Thymus (tissue), 11 donors: Measurements from ENCODE around the gene ZFX. TPM values are rescaled to one million over a fixed set of nuclear protein-coding genes. Genes with fewer than 3 reads are reported as not detected.

Source experiments
- DNase-seq, 9 donors: peaks; one replicate each; pipeline ENCODE4 v3.0.0-alpha.2; 2013; ENCODE audit warnings: low spot score in 9 of 9, low read depth in 6 of 9, missing footprints in 1 of 9
- H3K27ac ChIP-seq, 2 donors: one replicate each; pipeline ENCODE4 v1.5.1; 2013; ENCODE audit warnings: control low read depth in 1 of 2, low read depth in 1 of 2, low read length in 1 of 2, mild to moderate bottlenecking in 1 of 2, moderate library complexity in 1 of 2
- H3K27me3 ChIP-seq, 2 donors: one replicate each; pipeline ENCODE4 v1.5.1; 2013; ENCODE audit warnings: low read length in 1 of 2; ENCODE audit not compliant: control insufficient read depth in 2 of 2, insufficient read depth in 1 of 2
- H3K36me3 ChIP-seq, 2 donors: one replicate each; pipeline ENCODE4 v1.5.1; 2013; ENCODE audit warnings: low read length in 1 of 2, mild to moderate bottlenecking in 1 of 2, moderate library complexity in 1 of 2; ENCODE audit not compliant: control insufficient read depth in 2 of 2, insufficient read depth in 2 of 2
- H3K4me1 ChIP-seq, 2 donors: one replicate each; pipeline ENCODE4 v1.5.1; 2013; ENCODE audit warnings: low read length in 2 of 2; ENCODE audit not compliant: control insufficient read depth in 2 of 2, insufficient read depth in 2 of 2
- H3K4me3 ChIP-seq, 2 donors: one replicate each; pipeline ENCODE4 v1.5.1; 2013; ENCODE audit warnings: low read length in 2 of 2, control low read depth in 1 of 2, mild to moderate bottlenecking in 1 of 2
- H3K9me3 ChIP-seq, 2 donors: one replicate each; pipeline ENCODE4 v1.5.1; 2013; ENCODE audit warnings: low read length in 1 of 2, mild to moderate bottlenecking in 1 of 2; ENCODE audit not compliant: control insufficient read depth in 2 of 2, insufficient read depth in 1 of 2
- WGBS: extraction: QIAGEN DNeasy Blood & Tissue Kit; methylation state at CpG from one replicate; pipeline ENCODE4 v1.1.7; 2013; 5-methylcytosine and 5-hydroxymethylcytosine counted together
- polyA plus RNA-seq: library from polyadenylated mRNA; stranded (reverse); fragments of 200-250 nt; gene quantifications from one replicate; pipeline ENCODE4 v1.2.3, GENCODE V29; 2013
- total RNA-seq: library from RNA; stranded (reverse); fragments of 120-200 nt; gene quantifications from one replicate; pipeline ENCODE4 v1.2.4, GENCODE V29; 2013
- donor health status: healthy.

Gene ZFX
- total and polyA plus RNA-seq, 2 donors, result 9.7 to 40.0 TPM

DNA sequence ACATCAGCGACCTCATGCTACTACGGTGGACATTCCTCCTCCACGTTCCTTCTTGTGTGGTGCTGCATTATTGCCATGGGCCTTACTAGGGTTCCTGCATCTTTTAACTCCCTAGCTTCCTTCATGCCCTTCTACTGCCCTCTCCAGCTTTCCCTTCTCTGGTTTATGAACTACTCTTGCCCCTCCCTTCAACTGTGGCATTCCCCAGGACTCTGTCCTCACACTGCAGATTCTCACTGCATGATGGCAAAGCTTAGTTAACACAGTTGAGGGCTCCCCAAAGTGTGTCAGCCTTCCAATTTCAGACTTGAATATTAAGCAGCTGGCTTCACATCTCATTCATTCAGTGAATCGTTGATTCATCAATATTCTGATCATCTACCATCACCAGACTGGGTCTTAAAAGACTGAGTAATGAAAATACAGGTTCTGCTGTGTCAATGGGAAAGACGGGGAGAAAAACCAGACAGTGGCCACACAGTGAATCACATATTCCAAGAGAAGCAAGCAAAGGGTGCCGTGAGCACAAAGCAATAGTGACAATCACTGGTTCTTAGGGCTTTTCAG is 53.0 kb downstream of the ZFX start:
- Histone ChIP-seq H3K4me3 (no peak overlapping the region), H3K9me3 (no peaks in the 10 kb centered on the region), H3K27me3 (no peaks in the 10 kb centered on the region), H3K4me1 (no peaks in the 10 kb centered on the region), H3K27ac (no peak overlapping the region), H3K36me3 (peaks cover 4 to 7% of the 10 kb centered on the region in 2 donors)
- 98% methylated on average over 6 of the region's 6 CpGs for WGBS
- DNase-seq, result no peak

DNA sequence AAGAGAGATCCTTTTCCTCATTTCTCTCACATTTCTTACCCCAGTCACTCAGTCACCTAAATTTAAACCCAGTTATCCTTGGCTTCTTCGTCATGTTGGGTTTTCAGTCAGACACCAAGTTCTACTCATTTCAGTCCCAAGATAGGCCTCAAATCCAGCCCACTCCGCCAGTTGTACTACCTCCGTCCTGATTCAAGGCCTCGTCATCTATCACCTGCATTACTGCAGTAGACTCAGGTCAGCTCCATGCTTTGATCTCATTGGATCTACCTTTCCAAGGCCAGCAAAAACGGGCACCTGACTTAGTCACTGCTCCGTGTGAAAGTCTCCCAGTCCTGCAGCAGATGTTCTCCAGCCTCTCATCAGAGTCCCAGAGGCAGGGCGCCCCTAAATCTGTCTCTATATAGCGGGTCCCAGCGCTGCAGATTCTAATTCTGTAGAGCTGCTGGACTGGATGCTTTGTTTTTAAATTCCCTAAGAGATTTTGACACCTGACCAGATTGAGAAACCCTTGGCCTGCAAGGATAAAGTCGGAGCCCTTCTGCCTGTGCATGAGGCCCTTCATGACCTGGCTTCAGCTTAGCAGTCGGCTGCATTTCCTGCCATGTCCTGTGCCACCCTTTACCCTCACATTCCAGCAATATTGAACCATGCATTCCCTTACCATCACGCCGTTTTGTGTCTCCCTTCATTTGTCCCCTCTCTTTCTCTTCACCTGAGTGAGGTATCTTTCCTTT is 53.7 kb downstream of the ZFX start:
- DNase-seq, result no peak
- 97% methylated on average over 13 of the region's 13 CpGs for WGBS
- no peaks in the 10 kb centered on the region for H3K9me3 ChIP-seq
- no peaks in the 10 kb centered on the region for H3K4me1 ChIP-seq
- no peaks in the 10 kb centered on the region for H3K27me3 ChIP-seq
- no peak overlapping the region for H3K27ac ChIP-seq
- peaks cover 10 to 11% of the 10 kb centered on the region in 2 donors for H3K36me3 ChIP-seq
- H3K4me3 ChIP-seq, result no peak overlapping the region

GRCh38 chrX:24204331-24204730 is 54.8 kb downstream of the ZFX start:
- no peak for DNase-seq
- Histone ChIP-seq H3K27ac (no peak overlapping the region), H3K27me3 (no peaks in the 10 kb centered on the region), H3K36me3 (peaks cover 11 to 20% of the 10 kb centered on the region in 2 donors), H3K9me3 (no peaks in the 10 kb centered on the region), H3K4me3 (no peak overlapping the region), H3K4me1 (no peaks in the 10 kb centered on the region)
- 97% methylated on average over 5 of the region's 5 CpGs for WGBS

GRCh38 chrX:24204958-24205357 is 55.4 kb downstream of the ZFX start:
- Histone ChIP-seq H3K4me1 (no peaks in the 10 kb centered on the region), H3K36me3 (peaks cover 13 to 26% of the 10 kb centered on the region in 2 donors)

GRCh38 chrX:24207826-24208225 is 58.3 kb downstream of the ZFX start:
- H3K36me3 ChIP-seq, result peaks cover 22 to 48% of the 10 kb centered on the region in 2 donors
- 96% methylated on average over 2 of the region's 2 CpGs for WGBS
- no peak overlapping the region for H3K27ac ChIP-seq
- DNase-seq, result no peak
- H3K4me1 ChIP-seq, result no peaks in the 10 kb centered on the region
- H3K27me3 ChIP-seq, result no peaks in the 10 kb centered on the region
- no peaks in the 10 kb centered on the region for H3K9me3 ChIP-seq
- H3K4me3 ChIP-seq, result no peak overlapping the region

More at GRCh38 chrX:24204958-24205357, 55.4 kb downstream of the ZFX start:
- no peak overlapping the region for H3K4me3 ChIP-seq
- H3K27me3 ChIP-seq, result no peaks in the 10 kb centered on the region
- no peak overlapping the region for H3K27ac ChIP-seq
- DNase-seq, result no peak
- no peaks in the 10 kb centered on the region for H3K9me3 ChIP-seq
- WGBS, result 74% methylated on average over 1 of the region's 1 CpG

DNA sequence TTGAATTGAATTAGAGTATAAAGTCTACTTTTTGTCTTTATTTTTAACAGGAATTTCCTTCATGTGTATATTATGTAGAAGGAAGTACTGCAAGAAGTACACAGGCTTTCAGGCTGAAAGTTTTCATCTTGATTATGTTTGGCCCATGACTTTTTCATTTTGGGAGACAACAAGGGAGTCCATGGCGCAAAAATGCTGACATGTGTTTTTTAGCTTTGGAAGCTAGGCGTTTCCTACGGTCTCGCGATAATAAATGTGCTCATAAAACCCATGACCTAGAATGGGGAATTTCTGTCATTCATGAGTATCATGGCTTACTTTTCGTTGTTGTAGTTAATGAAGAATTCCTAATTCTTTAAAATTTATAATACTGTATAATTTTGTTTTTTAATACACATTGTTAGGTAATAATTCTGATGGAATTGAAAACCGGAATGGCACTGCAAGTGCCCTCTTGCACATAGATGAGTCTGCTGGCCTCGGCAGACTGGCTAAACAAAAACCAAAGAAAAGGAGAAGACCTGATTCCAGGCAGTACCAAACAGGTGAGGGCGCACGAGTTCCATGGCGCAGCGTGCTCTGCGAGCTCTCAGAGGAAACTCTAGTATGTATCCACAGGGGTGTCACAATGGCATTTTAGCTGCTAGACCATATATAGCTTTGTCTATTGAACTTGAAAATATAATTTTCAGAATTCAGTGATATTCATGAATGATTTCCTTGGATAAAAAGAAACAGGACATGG is 59.1 kb downstream of the ZFX start:
- Histone ChIP-seq H3K9me3 (no peaks in the 10 kb centered on the region), H3K4me1 (no peaks in the 10 kb centered on the region), H3K27me3 (no peaks in the 10 kb centered on the region), H3K27ac (no peak overlapping the region), H3K36me3 (peaks cover 16 to 50% of the 10 kb centered on the region in 2 donors), H3K4me3 (no peak overlapping the region)
- WGBS, result 97% methylated on average over 13 of the region's 13 CpGs
- no peak for DNase-seq

DNA sequence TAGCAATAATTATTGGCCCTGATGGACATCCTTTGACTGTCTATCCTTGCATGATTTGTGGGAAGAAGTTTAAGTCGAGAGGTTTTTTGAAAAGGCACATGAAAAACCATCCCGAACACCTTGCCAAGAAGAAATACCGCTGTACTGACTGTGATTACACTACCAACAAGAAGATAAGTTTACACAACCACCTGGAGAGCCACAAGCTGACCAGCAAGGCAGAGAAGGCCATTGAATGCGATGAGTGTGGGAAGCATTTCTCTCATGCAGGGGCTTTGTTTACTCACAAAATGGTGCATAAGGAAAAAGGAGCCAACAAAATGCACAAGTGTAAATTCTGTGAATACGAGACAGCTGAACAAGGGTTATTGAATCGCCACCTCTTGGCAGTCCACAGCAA is 60.7 kb downstream of the ZFX start:
- H3K4me1 ChIP-seq, result no peaks in the 10 kb centered on the region
- no peak for DNase-seq
- no peak overlapping the region for H3K4me3 ChIP-seq
- WGBS, result 98% methylated on average over 6 of the region's 6 CpGs
- peaks cover 16 to 58% of the 10 kb centered on the region in 2 donors for H3K36me3 ChIP-seq
- no peaks in the 10 kb centered on the region for H3K27me3 ChIP-seq
- no peaks in the 10 kb centered on the region for H3K9me3 ChIP-seq
- H3K27ac ChIP-seq, result no peak overlapping the region

DNA sequence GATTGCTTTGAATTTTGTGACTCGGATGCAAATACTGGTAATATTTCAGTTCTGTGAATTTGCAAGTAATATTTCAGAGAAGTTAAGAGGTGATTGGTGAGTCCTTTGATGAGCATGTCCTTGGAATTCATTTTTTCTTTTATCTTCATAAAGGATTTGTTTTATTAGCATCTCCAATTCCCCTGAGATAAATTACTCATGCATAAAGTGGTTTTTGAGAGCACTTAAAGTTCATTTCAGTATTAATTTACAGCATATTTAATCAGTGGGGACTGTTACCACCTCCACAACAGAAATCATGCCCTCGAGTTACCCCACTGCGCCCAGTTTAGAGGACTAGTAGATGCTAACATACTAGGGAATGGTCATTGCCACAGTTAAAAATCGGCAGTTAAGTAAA is 65.0 kb downstream of the ZFX start:
- peaks cover 12 to 36% of the 10 kb centered on the region in 2 donors for H3K36me3 ChIP-seq
- no peaks in the 10 kb centered on the region for H3K27me3 ChIP-seq
- no peaks in the 10 kb centered on the region for H3K9me3 ChIP-seq
- H3K4me1 ChIP-seq, result no peaks in the 10 kb centered on the region
- no peak for DNase-seq
- no peak overlapping the region for H3K4me3 ChIP-seq
- 95% methylated on average over 4 of the region's 4 CpGs for WGBS
- H3K27ac ChIP-seq, result no peak overlapping the region

DNA sequence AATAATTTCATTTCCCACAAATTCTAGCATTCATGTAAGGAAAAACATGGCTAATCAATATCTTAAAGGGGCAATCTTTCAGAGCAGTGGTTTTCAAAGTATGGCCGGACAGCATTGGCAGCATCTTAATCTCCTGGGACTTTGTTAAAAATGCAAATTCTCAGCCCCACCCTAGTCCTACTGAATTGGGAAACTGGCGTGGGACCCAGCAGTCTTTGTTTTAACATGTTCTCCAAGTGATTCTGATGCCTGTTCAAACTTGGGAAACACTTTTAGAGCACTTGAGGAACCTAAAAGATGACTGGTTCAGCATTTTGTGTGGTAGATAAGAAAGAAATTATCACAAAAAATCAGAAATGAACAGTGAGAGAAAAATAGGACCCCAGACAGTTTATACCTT is 65.7 kb downstream of the ZFX start:
- Histone ChIP-seq H3K4me1 (no peaks in the 10 kb centered on the region), H3K4me3 (no peak overlapping the region), H3K36me3 (peaks cover 7 to 28% of the 10 kb centered on the region in 2 donors), H3K9me3 (no peaks in the 10 kb centered on the region), H3K27me3 (no peaks in the 10 kb centered on the region), H3K27ac (no peak overlapping the region)
- 96% methylated on average over 2 of the region's 2 CpGs for WGBS
- DNase-seq, result no peak
